G401.6 (cell line): ENCODE results near the gene ABCA2.

Source experiments
- FAIRE-seq: peaks from 2 replicates; lab custom pipeline; 2012; peaks lifted over from hg19 to GRCh38; lab: Jason Lieb, UNC

Gene ABCA2

GRCh38 chr9:137027369-137028262 lies at the start of gene ABCA2:
ABCA2 (minus strand) TSS chr9:137028237; CDS start chr9:137028140, 97 bp downstream.
- no peak for FAIRE-seq

GRCh38 chr9:137077010-137077747 lies 49.1 kb upstream of the ABCA2 start, which contains the start of gene UAP1L1:
UAP1L1 (plus strand) TSS chr9:137077517; CDS start chr9:137077533, 16 bp downstream.
- no peak for FAIRE-seq

- FAIRE-seq: no peak
These were observed 48.6 kb upstream of the ABCA2 start for GRCh38 chr9:137076636-137077009.

- no peak for FAIRE-seq
These were observed 47.3 kb upstream of the ABCA2 start for GRCh38 chr9:137075275-137075775.

GRCh38 chr9:137074657-137075274 lies 46.7 kb upstream of the ABCA2 start:
- FAIRE-seq: no peak

- FAIRE-seq: no peak
These were observed 46.0 kb upstream of the ABCA2 start for GRCh38 chr9:137073992-137074399.

GRCh38 chr9:137071282-137071681 lies 43.2 kb upstream of the ABCA2 start:
- FAIRE-seq: no peak

- FAIRE-seq: no peak
These were observed 42.9 kb upstream of the ABCA2 start for GRCh38 chr9:137070906-137071275.

- FAIRE-seq: peak; percentile 96
These were observed 42.3 kb upstream of the ABCA2 start, which contains the start of gene SAPCD2 for GRCh38 chr9:137070201-137070905. SAPCD2 (minus strand) TSS chr9:137070557; CDS start chr9:137070460, 97 bp downstream.

GRCh38 chr9:137069508-137070091 lies 41.6 kb upstream of the ABCA2 start:
- FAIRE-seq: no peak

GRCh38 chr9:137068539-137069507 lies 40.8 kb upstream of the ABCA2 start:
- no peak for FAIRE-seq

- no peak for FAIRE-seq
These were observed 40.0 kb upstream of the ABCA2 start for GRCh38 chr9:137067860-137068538.

GRCh38 chr9:137066096-137066861 lies 38.2 kb upstream of the ABCA2 start:
- FAIRE-seq: no peak

- no peak for FAIRE-seq
These were observed 37.4 kb upstream of the ABCA2 start for GRCh38 chr9:137065336-137065967.

- FAIRE-seq: no peak
These were observed 36.8 kb upstream of the ABCA2 start for GRCh38 chr9:137064880-137065164.

- FAIRE-seq: no peak
These were observed 36.2 kb upstream of the ABCA2 start for GRCh38 chr9:137064027-137064879.

- no peak for FAIRE-seq
These were observed 35.4 kb upstream of the ABCA2 start for GRCh38 chr9:137063311-137064026.
